IMR-90 (cell line): ENCODE data around the gene TMEM135.

ENCODE experiments used
- CTCF ChIP-seq: conservative IDR thresholded peaks from 2 replicates; pipeline ENCODE4 v1.5.1; 2012; ENCODE audit warnings: mild to moderate bottlenecking, low read depth, low read length, improper control_type of control experiment
- MAFK ChIP-seq: IDR thresholded peaks from 2 replicates; pipeline ENCODE4 v1.6.1; 2012; ENCODE audit warnings: low read depth, low read length, improper control_type of control experiment
- POLR2A ChIP-seq: IDR thresholded peaks from 2 replicates; pipeline ENCODE4 v1.6.1; 2012; ENCODE audit warnings: mild to moderate bottlenecking, low read depth, low read length
- RAD21 ChIP-seq: IDR thresholded peaks from 2 replicates; pipeline ENCODE4 v1.6.1; 2012; ENCODE audit warnings: low read length, improper control_type of control experiment
- RFX5 ChIP-seq: IDR thresholded peaks from 2 replicates; pipeline ENCODE4 v1.8.0; 2012; ENCODE audit warnings: low read depth, mild to moderate bottlenecking, low read length, moderate library complexity
- TF ChIP-seq, protein P1 (sequence below): fragments of 150-350 bp; IDR thresholded peaks from 2 replicates; pipeline ENCODE4 v1.6.1; 2017; ENCODE audit warnings: mild to moderate bottlenecking, antibody characterized with exemption, low read length, low read depth

- TF ChIP-seq POLR2A (no peak), MAFK (no peak), CTCF (no peak), RFX5 (no peak), RAD21 (no peak)
- TF ChIP-seq, protein P1, sequence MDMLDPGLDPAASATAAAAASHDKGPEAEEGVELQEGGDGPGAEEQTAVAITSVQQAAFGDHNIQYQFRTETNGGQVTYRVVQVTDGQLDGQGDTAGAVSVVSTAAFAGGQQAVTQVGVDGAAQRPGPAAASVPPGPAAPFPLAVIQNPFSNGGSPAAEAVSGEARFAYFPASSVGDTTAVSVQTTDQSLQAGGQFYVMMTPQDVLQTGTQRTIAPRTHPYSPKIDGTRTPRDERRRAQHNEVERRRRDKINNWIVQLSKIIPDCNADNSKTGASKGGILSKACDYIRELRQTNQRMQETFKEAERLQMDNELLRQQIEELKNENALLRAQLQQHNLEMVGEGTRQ, result no peak
These were observed 317.9 kb downstream of the TMEM135 start for GRCh38 chr11:87355596-87355995.
